Thoracic aorta (tissue), 2 donors: ENCODE measurements around the gene NOL3. TPM values are rescaled to one million over a fixed set of nuclear protein-coding genes. Genes with fewer than 3 reads are reported as not detected.
A peak's percentile ranks its signal among the peaks of the same experiment; 100 is the strongest.

Experiments used
- ATAC-seq: fragments of 150-250 bp; one replicate; pipeline ENCODE4 v1.8.0; 2017; ENCODE audit warnings: low read depth; ENCODE audit not compliant: insufficient number of reproducible peaks, low FRiP score
- DNase-seq: peaks from one replicate; pipeline ENCODE4 v3.0.0-alpha.2; 2020; ENCODE audit warnings: low spot score
- H3K27ac ChIP-seq, 2 donors: fragments of 200-600 bp; sonication (generic); 1 replicate in 1 of 2; 2 replicates in 1 of 2; pipeline ENCODE4 v1.5.1; 2016; ENCODE audit warnings: mild to moderate bottlenecking in 2 of 2, moderate library complexity in 2 of 2
- H3K27me3 ChIP-seq: fragments of 200-600 bp; sonication (generic); replicated peaks from 2 replicates; pipeline ENCODE4 v1.6.0; 2016; ENCODE audit warnings: mild to moderate bottlenecking; ENCODE audit not compliant: insufficient read depth
- H3K36me3 ChIP-seq: fragments of 200-600 bp; sonication (generic); one replicate; pipeline ENCODE4 v1.5.1; 2016
- H3K4me1 ChIP-seq, 2 donors: fragments of 200-600 bp; sonication (generic); 1 replicate in 1 of 2; 2 replicates in 1 of 2; pipeline versions ENCODE4 v1.5.1 to v1.6.0; 2016; ENCODE audit warnings: low read depth in 2 of 2, mild to moderate bottlenecking in 1 of 2; ENCODE audit not compliant: control insufficient read depth in 1 of 2
- H3K4me3 ChIP-seq: fragments of 200-600 bp; sonication (generic); 2 replicates; pipeline ENCODE4 v1.5.1; 2016; ENCODE audit warnings: mild to moderate bottlenecking
- H3K9me3 ChIP-seq: fragments of 200-600 bp; sonication (generic); 2 replicates; pipeline ENCODE4 v1.5.1; 2016
- total RNA-seq, 2 donors: library from RNA; depleted of rRNA; stranded (reverse); fragments of >200 nt; gene quantifications; one replicate each; pipeline versions ENCODE4 v1.1.0 to v1.2.3, GENCODE V29; 2016
- TF ChIP-seq, protein P1 (sequence below): fragments of 200-600 bp; sonication (generic); IDR thresholded peaks from one replicate; pipeline ENCODE4 v1.5.1; 2019; ENCODE audit warnings: antibody characterized with exemption

The NOL3 gene
- total RNA-seq, 2 donors from 2014 or later: 43.5 to 80.8 TPM

DNA sequence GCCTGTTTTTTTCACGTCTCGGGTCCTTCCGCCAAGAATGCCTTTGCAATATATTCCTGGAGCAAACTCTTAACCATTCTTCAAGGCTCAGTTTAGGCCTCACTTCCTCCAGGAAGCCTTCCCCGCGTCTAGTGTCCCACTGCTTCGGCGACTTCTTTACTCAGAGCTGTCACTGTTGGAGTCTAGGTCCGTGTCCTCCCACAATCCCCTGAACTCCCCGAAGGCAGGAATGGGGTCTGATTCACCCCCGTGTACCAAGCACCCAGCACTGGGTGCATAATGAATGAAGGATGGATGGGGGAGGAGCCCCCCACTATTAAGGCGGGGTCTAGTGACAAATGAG lies 12.9 kb downstream of the NOL3 start:
- Histone ChIP-seq H3K27me3 (no peaks in the 10 kb centered on the region), H3K27ac (peak overlapping the region; percentile 84 to 89), H3K9me3 (no peaks in the 10 kb centered on the region), H3K36me3 (no peaks in the 10 kb centered on the region), H3K4me3 (peak overlapping the region; percentile 90), H3K4me1 (peaks cover 16 to 39% of the 10 kb centered on the region in 2 donors)
- TF ChIP-seq, protein P1, sequence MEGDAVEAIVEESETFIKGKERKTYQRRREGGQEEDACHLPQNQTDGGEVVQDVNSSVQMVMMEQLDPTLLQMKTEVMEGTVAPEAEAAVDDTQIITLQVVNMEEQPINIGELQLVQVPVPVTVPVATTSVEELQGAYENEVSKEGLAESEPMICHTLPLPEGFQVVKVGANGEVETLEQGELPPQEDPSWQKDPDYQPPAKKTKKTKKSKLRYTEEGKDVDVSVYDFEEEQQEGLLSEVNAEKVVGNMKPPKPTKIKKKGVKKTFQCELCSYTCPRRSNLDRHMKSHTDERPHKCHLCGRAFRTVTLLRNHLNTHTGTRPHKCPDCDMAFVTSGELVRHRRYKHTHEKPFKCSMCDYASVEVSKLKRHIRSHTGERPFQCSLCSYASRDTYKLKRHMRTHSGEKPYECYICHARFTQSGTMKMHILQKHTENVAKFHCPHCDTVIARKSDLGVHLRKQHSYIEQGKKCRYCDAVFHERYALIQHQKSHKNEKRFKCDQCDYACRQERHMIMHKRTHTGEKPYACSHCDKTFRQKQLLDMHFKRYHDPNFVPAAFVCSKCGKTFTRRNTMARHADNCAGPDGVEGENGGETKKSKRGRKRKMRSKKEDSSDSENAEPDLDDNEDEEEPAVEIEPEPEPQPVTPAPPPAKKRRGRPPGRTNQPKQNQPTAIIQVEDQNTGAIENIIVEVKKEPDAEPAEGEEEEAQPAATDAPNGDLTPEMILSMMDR: no peak
- DNase-seq: no peak
- no peak for ATAC-seq

DNA sequence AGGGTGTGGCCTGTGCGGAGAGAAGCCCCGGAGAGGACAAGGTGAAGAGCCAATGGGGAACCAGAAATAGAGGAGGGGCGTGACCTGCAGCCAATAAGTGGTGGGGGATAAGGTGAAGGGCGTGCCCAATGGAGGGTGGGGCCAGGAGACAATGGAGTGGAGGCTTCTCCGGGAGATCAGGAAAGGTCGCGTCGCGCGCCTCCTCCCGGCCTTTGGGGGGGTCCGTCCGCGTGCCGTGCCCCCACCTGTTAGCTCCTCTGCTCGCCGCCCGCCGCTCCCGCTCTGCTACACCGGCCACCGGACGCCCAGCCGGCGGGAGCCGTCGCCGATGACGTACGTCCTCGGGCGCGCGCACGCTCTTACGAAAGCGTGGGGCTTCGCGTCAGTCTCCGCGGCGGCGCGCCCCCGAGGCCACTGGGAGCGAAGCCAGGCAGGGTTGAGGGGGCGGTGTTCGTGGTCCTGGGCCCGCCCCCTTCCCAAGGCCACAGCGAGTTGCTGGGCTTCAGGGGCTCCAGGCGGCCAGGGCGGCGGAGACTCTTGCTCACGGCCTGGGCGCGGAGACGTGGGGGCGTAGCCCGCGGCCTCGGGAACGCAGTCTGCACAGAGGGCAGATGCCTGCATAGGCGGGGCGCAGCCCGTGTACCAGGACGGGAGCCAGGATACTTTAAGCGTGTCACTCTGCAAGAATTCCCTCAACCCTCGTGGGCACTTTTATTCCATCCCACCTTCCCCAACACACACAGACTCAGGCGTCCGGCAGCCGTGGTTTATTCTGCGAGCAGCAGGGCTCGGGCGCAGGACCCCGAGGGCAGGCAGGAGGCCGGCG lies 13.5 kb downstream of the NOL3 start, which contains the start of gene MATCAP1:
MATCAP1 (minus strand) TSS at position 337 of the 826 bp plus-strand sequence. CDS start 3,353 bp downstream, outside the sequence.
- ATAC-seq (peak; percentile 98), DNase-seq (peak; percentile 92)
- Histone ChIP-seq H3K27me3 (no peaks in the 10 kb centered on the region), H3K4me3 (peak within 1 kb of the TSS; percentile 90), H3K9me3 (no peaks in the 10 kb centered on the region), H3K27ac (peak within 1 kb of the TSS; percentile 84 to 89), H3K4me1 (peaks cover 11 to 33% of the 10 kb centered on the region in 2 donors), H3K36me3 (no peaks in the 10 kb centered on the region)
- TF ChIP-seq, protein P1: no peak

DNA sequence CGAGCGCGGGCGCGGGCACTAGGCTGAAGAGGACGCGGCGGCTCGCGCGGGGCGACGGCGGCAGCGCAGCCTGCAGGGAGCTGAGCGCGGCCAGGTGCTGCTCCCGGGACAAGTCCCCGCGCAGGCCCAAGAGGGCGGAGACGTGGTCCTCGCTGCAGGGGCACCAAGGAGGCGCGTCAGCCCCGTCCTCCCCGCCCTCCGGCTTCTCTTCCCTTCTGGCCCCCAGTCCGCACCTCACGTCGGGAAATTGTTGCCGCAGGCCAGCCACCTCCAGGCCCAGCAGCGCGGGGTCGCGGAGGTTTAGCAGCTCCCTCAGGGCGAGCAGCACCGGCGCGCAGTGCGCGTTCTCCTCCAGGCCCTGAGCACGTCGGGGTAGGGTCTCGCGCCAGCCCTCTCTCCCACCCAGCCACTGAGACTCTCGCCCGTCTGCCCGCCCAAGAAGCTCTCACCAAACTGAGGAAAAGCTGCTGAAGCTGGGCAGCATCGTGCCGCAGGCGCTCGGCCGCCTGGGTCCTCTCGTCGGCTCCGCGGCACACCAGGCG lies 14.2 kb downstream of the NOL3 start:
- ATAC-seq: no peak
- Histone ChIP-seq H3K9me3 (no peaks in the 10 kb centered on the region), H3K27ac (peak overlapping the region; percentile 84 to 89), H3K4me1 (peaks cover 11 to 31% of the 10 kb centered on the region in 2 donors), H3K27me3 (no peaks in the 10 kb centered on the region), H3K4me3 (peak overlapping the region; percentile 90), H3K36me3 (no peaks in the 10 kb centered on the region)
- DNase-seq: no peak
- TF ChIP-seq, protein P1: no peak

GRCh38 chr16:67184995-67185650 lies 14.8 kb downstream of the NOL3 start:
- Histone ChIP-seq H3K4me3 (peak overlapping the region; percentile 90), H3K36me3 (no peaks in the 10 kb centered on the region), H3K9me3 (no peaks in the 10 kb centered on the region), H3K27me3 (no peaks in the 10 kb centered on the region), H3K4me1 (peaks cover 11 to 31% of the 10 kb centered on the region in 2 donors), H3K27ac (peak overlapping the region in 1 of 2 donors; percentile 89)
- DNase-seq: peak; percentile 79
- TF ChIP-seq, protein P1: peak; percentile 85
- no peak for ATAC-seq

DNA sequence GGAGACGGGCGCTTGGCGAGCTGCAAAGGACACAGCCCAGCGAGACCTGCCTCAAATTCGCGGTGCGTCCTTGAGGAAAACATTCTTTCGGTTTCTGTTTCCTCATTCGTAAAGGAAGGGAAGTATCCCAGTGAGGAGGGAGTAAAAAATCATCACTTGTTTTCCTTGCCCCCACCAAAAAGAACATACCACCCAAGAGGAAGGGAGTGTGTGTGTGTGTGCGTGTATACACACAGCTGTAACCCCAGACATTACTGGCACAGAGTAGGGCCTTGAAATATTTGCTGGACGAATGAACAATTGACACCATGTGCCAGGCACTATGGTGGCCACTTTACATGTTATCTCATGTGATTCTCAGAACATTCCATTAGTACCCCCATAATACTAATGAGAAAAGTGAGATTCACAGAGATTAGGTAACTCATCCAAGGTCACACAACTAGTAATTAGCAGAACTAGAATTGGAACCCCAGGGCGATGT lies 15.4 kb downstream of the NOL3 start:
- Histone ChIP-seq H3K9me3 (no peaks in the 10 kb centered on the region), H3K27me3 (no peaks in the 10 kb centered on the region), H3K36me3 (no peaks in the 10 kb centered on the region), H3K4me3 (peak overlapping the region; percentile 90), H3K27ac (no peak overlapping the region), H3K4me1 (peaks cover 11 to 31% of the 10 kb centered on the region in 2 donors)
- DNase-seq: no peak
- TF ChIP-seq, protein P1: no peak
- ATAC-seq: no peak
